Uterus (tissue), 2 donors: ENCODE data around the gene RGSL1.

Experiments used
- CTCF ChIP-seq, 4 experiments: fragments of 200-600 bp in 2 of 4; fragments of 450-650 bp in 2 of 4; sonication (generic) in 2 of 4; IDR thresholded peaks; one replicate each; pipeline ENCODE4 v1.5.1; 2016 to 2019; ENCODE audit warnings: antibody characterized with exemption in 4 of 4, mild to moderate bottlenecking in 2 of 4, moderate library complexity in 1 of 4
- POLR2A ChIP-seq, 2 donors: fragments of 450-650 bp; IDR thresholded peaks; one replicate each; pipeline ENCODE4 v1.6.1; 2016; ENCODE audit warnings: antibody characterized with exemption in 2 of 2, mild to moderate bottlenecking in 1 of 2, moderate library complexity in 1 of 2

- no peak for TF ChIP-seq CTCF (IDR thresholded peaks at IDR 0.05)
- TF ChIP-seq POLR2A (IDR thresholded peaks at IDR 0.05), result no peak
Measured at GRCh38 chr1:182444497-182444896, 5.4 kb upstream of the RGSL1 start.
